Osteoblast (primary cell): ENCODE data around the gene GNAT2. TPM values are rescaled to one million over a fixed set of nuclear protein-coding genes. Genes with fewer than 3 reads are reported as not detected.
A peak's percentile ranks its signal among the peaks of the same experiment; 100 is the strongest.

Experiments
- DNase-seq: peaks from one replicate; pipeline ENCODE4 v3.0.0; 2011; ENCODE audit warnings: low spot score, mixed read lengths; ENCODE audit not compliant: insufficient read length; ENCODE audit errors: missing footprints
- H2AFZ ChIP-seq: 2 replicates; pipeline ENCODE4 v1.6.0; 2011; ENCODE audit warnings: mild to moderate bottlenecking, low read length
- H3K27ac ChIP-seq: 2 replicates; pipeline ENCODE4 v1.5.1; 2011; ENCODE audit warnings: mild to moderate bottlenecking, low read depth, low read length, moderate library complexity
- H3K27me3 ChIP-seq: 2 replicates; pipeline ENCODE4 v1.6.0; 2012; ENCODE audit warnings: mild to moderate bottlenecking, control low read depth, inconsistent platforms, low read length, moderate library complexity; ENCODE audit not compliant: insufficient read depth
- H3K36me3 ChIP-seq: 2 replicates; pipeline ENCODE4 v1.5.1; 2011; ENCODE audit warnings: mild to moderate bottlenecking, low read length, control low read depth, moderate library complexity; ENCODE audit not compliant: insufficient read depth
- H3K4me1 ChIP-seq: 2 replicates; pipeline ENCODE4 v1.5.1; 2011; ENCODE audit warnings: mild to moderate bottlenecking, low read length, control low read depth, moderate library complexity; ENCODE audit not compliant: insufficient read depth
- H3K4me2 ChIP-seq: 2 replicates; pipeline ENCODE4 v1.6.0; 2011; ENCODE audit warnings: mild to moderate bottlenecking, low read length; ENCODE audit not compliant: insufficient read depth
- H3K4me3 ChIP-seq: fragments of 200-600 bp; sonication (generic); 3 replicates; pipeline ENCODE4 v1.5.1; 2012; ENCODE audit warnings: mild to moderate bottlenecking, low read length, inconsistent platforms; ENCODE audit not compliant: insufficient read depth
- H3K79me2 ChIP-seq: 2 replicates; pipeline ENCODE4 v1.6.0; 2012; ENCODE audit warnings: mild to moderate bottlenecking, low read length, control low read depth, inconsistent platforms; ENCODE audit not compliant: insufficient read depth
- H3K9me3 ChIP-seq: 2 replicates; pipeline ENCODE4 v1.5.1; 2011; ENCODE audit warnings: low read depth, low read length, control low read depth
- H4K20me1 ChIP-seq: 2 replicates; pipeline ENCODE4 v1.6.0; 2012; ENCODE audit warnings: mild to moderate bottlenecking, low read length, control low read depth; ENCODE audit not compliant: insufficient read depth
- total RNA-seq: library from RNA; depleted of rRNA; stranded (reverse); fragments of >200 nt; gene quantifications from 2 replicates; pipeline ENCODE4 v1.2.3, GENCODE V29; 2012
- TF ChIP-seq, protein P1 (sequence below): IDR thresholded peaks from 2 replicates; pipeline ENCODE4 v1.5.1; 2011; ENCODE audit warnings: mild to moderate bottlenecking, low read depth, low read length, moderate library complexity; ENCODE audit errors: extremely low read depth

Gene GNAT2
- total RNA-seq, 1 donor = 0.72 TPM

- Histone ChIP-seq H3K27me3 (no peaks in the 10 kb centered on the region), H3K4me3 (no peak overlapping the region), H3K27ac (no peak overlapping the region), H3K79me2 (no peaks in the 10 kb centered on the region), H3K4me2 (no peak overlapping the region), H3K36me3 (no peaks in the 10 kb centered on the region), H3K9me3 (no peaks in the 10 kb centered on the region), H3K4me1 (peaks cover 4% of the 10 kb centered on the region), H4K20me1 (no peaks in the 10 kb centered on the region), H2AFZ (no peak overlapping the region)
- no peak for DNase-seq
- TF ChIP-seq, protein P1, sequence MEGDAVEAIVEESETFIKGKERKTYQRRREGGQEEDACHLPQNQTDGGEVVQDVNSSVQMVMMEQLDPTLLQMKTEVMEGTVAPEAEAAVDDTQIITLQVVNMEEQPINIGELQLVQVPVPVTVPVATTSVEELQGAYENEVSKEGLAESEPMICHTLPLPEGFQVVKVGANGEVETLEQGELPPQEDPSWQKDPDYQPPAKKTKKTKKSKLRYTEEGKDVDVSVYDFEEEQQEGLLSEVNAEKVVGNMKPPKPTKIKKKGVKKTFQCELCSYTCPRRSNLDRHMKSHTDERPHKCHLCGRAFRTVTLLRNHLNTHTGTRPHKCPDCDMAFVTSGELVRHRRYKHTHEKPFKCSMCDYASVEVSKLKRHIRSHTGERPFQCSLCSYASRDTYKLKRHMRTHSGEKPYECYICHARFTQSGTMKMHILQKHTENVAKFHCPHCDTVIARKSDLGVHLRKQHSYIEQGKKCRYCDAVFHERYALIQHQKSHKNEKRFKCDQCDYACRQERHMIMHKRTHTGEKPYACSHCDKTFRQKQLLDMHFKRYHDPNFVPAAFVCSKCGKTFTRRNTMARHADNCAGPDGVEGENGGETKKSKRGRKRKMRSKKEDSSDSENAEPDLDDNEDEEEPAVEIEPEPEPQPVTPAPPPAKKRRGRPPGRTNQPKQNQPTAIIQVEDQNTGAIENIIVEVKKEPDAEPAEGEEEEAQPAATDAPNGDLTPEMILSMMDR = no peak
Observed at GRCh38 chr1:109642626-109643025, 23.2 kb upstream of the GNAT2 start.

GRCh38 chr1:109641861-109642260, 22.4 kb upstream of the GNAT2 start:
- H3K27me3 ChIP-seq = no peaks in the 10 kb centered on the region
- no peaks in the 10 kb centered on the region for H4K20me1 ChIP-seq
- TF ChIP-seq, protein P1 = no peak

GRCh38 chr1:109641078-109641740, 21.8 kb upstream of the GNAT2 start:
- no peak overlapping the region for H3K4me2 ChIP-seq
- TF ChIP-seq, protein P1 = no peak
- no peaks in the 10 kb centered on the region for H3K27me3 ChIP-seq
- no peak overlapping the region for H3K4me3 ChIP-seq
- no peaks in the 10 kb centered on the region for H4K20me1 ChIP-seq
- H3K79me2 ChIP-seq = no peaks in the 10 kb centered on the region
- no peaks in the 10 kb centered on the region for H3K9me3 ChIP-seq
- no peaks in the 10 kb centered on the region for H3K36me3 ChIP-seq
- H3K27ac ChIP-seq = no peak overlapping the region
- H3K4me1 ChIP-seq = peaks cover 11% of the 10 kb centered on the region
- DNase-seq = no peak
- H2AFZ ChIP-seq = no peak overlapping the region

More at GRCh38 chr1:109641861-109642260, 22.4 kb upstream of the GNAT2 start:
- H3K4me3 ChIP-seq = no peak overlapping the region
- peaks cover 4% of the 10 kb centered on the region for H3K4me1 ChIP-seq
- H3K79me2 ChIP-seq = no peaks in the 10 kb centered on the region
- H2AFZ ChIP-seq = no peak overlapping the region
- no peaks in the 10 kb centered on the region for H3K9me3 ChIP-seq
- no peak for DNase-seq
- H3K27ac ChIP-seq = no peak overlapping the region
- H3K36me3 ChIP-seq = no peaks in the 10 kb centered on the region
- H3K4me2 ChIP-seq = no peak overlapping the region

- peak; percentile 94 for DNase-seq
- H2AFZ ChIP-seq = no peak overlapping the region
- TF ChIP-seq, protein P1 = peak; percentile 90
- no peak overlapping the region for H3K27ac ChIP-seq
- no peaks in the 10 kb centered on the region for H3K9me3 ChIP-seq
- no peaks in the 10 kb centered on the region for H4K20me1 ChIP-seq
- no peak overlapping the region for H3K4me3 ChIP-seq
- peaks cover 16% of the 10 kb centered on the region for H3K4me1 ChIP-seq
- no peaks in the 10 kb centered on the region for H3K27me3 ChIP-seq
- H3K79me2 ChIP-seq = no peaks in the 10 kb centered on the region
- H3K36me3 ChIP-seq = no peaks in the 10 kb centered on the region
- H3K4me2 ChIP-seq = no peak overlapping the region
Observed at GRCh38 chr1:109640285-109640865, 21.0 kb upstream of the GNAT2 start.
